ENCODE data around the gene PABPC1L. TPM values are rescaled to one million over a fixed set of nuclear protein-coding genes. Genes with fewer than 3 reads are reported as not detected.

PABPC1L gene
- total and polyA plus RNA-seq, 2 of the 13 experiments (the other 11 are each of a cell fraction or from before 2014, with no cell fraction given) = 30.8 to 252 TPM

DNA sequence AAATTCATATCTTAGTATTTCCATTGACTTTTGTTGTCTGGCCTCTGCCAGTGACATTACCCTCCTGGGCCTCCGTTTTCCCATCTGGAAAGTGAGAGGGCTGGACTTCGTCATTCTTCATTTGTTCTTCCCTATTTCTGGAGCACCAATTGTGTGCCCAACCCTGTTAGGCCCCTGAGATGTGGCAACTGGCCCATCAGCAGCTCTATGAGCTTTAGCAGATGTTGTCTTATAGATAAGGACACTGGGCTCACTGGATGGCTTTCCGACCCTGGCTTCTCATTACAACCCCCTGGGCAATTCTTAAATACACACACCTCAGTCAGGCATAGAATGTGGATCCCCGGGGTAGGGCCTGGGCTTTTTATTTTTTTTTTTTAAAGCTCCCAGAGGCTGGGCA is 14.7 kb downstream of the PABPC1L start (continued):
- TF ChIP-seq PAWR (CRISPR knock-in tag; IDR thresholded peaks at IDR 0.05; ENCODE audit: borderline replicate concordance) = no peak
- TF ChIP-seq NFIC (IDR thresholded peaks at IDR 0.05; ENCODE audit: low read length) = no peak
- no peak for TF ChIP-seq ZNF503 (CRISPR knock-in tag; IDR thresholded peaks at IDR 0.05)
- TF ChIP-seq FOXA3 (CRISPR knock-in tag; IDR thresholded peaks at IDR 0.05) = no peak

DNA sequence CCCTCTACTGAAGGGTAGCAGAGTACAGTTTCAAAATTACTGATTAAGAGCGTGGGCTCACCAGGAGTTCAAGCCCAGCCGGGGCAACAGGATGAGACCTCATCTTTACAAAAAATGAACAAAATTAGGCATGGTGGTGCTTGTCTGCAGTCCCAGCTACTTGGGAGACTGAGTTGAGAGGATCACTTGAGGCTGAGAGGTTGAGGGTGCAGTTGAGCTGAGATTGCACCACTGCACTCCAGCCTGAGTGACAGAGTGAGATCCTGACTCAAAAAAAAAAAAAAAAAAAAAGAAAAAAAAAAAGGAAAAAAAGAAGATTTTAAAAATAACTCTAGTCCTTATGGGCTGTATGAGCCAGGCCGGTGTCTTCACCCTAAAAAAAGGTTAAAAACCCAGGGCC is 18.7 kb downstream of the PABPC1L start:
- BruUV-seq (replicated peaks) = no TSS peak
- Histone ChIP-seq H3K4me3 (replicated peaks in 1 of 3; ENCODE audit: insufficient read depth in 1 of 3, low read depth in 2 of 3, low read length in 3 of 3) (no peak overlapping the region), H3K9me3 (ENCODE audit: low read length) (no peaks in the 10 kb centered on the region), H3K79me2 (ENCODE audit: insufficient read depth, low read length) (no peaks in the 10 kb centered on the region), H3K4me1 (ENCODE audit: insufficient read depth, low read length) (no peaks in the 10 kb centered on the region), H3K27ac (ENCODE audit: extremely low read length, insufficient read depth, low read length) (no peak overlapping the region), H3K9ac (ENCODE audit: insufficient read depth, low read depth, low read length) (no peak overlapping the region), H2AFZ (ENCODE audit: low read length) (no peak overlapping the region), H3K36me3 (replicated peaks in 1 of 2; ENCODE audit: control insufficient read depth in 1 of 2, insufficient read depth in 2 of 2, low read length in 2 of 2) (peaks cover 33 to 63% of the 10 kb centered on the region in 2 experiments), H4K20me1 (ENCODE audit: insufficient read depth, low read length) (no peaks in the 10 kb centered on the region), H3K27me3 (ENCODE audit: control insufficient read depth in 1 of 2, insufficient read depth in 2 of 2, low read length in 2 of 2) (no peaks in the 10 kb centered on the region), H3K4me2 (ENCODE audit: low read depth, low read length) (no peak overlapping the region)
- POLR2A ChIA-PET = no interaction called here
- ATAC-seq (no peak), FAIRE-seq (no peak), DNase-seq (ENCODE audit: low spot score) (no peak)
- WGBS (ENCODE audit: low lambda C conversion rate) = 80% methylated on average over 3 of the region's 3 CpGs
- CTCF ChIA-PET (ENCODE audit: low intra/inter-chr PET ratio, low total read pairs) = no interaction called here
- intact Hi-C loops (cut with micrococcal nuclease; ENCODE audit: unreplicated experiment) = no loop called here
- in situ Hi-C loops (cut with HindIII; ENCODE audit: extremely low pct_ligation_motif_present, low pct_unique_long_range_greater_than_20kb) = no loop called here
- TF ChIP-seq TSC22D2 (CRISPR knock-in tag; IDR thresholded peaks at IDR 0.05; ENCODE audit: borderline replicate concordance) = no peak
- TF ChIP-seq ARNT (IDR thresholded peaks at IDR 0.05) = no peak
- no peak for TF ChIP-seq AGO1 (IDR thresholded peaks at IDR 0.05; ENCODE audit: low read depth, low read length, poor library complexity, severe bottlenecking)
- no peak for TF ChIP-seq ZNF652 (CRISPR knock-in tag; IDR thresholded peaks at IDR 0.05; ENCODE audit: borderline replicate concordance, low read depth)
- no peak for TF ChIP-seq ZMYM3 (CRISPR knock-in tag; IDR thresholded peaks at IDR 0.05)
- TF ChIP-seq, protein P1, sequence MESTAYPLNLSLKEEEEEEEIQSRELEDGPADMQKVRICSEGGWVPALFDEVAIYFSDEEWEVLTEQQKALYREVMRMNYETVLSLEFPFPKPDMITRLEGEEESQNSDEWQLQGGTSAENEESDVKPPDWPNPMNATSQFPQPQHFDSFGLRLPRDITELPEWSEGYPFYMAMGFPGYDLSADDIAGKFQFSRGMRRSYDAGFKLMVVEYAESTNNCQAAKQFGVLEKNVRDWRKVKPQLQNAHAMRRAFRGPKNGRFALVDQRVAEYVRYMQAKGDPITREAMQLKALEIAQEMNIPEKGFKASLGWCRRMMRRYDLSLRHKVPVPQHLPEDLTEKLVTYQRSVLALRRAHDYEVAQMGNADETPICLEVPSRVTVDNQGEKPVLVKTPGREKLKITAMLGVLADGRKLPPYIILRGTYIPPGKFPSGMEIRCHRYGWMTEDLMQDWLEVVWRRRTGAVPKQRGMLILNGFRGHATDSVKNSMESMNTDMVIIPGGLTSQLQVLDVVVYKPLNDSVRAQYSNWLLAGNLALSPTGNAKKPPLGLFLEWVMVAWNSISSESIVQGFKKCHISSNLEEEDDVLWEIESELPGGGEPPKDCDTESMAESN (CRISPR knock-in tag; conservative IDR thresholded peaks at IDR 0.05) = no peak
- TF ChIP-seq ZNF503 (CRISPR knock-in tag; IDR thresholded peaks at IDR 0.05) = no peak
- TF ChIP-seq NR2F6 (IDR thresholded peaks at IDR 0.05) = no peak
- no peak for TF ChIP-seq NR2F6 (CRISPR knock-in tag; IDR thresholded peaks at IDR 0.05)
- TF ChIP-seq ZNF235 (CRISPR knock-in tag; IDR thresholded peaks at IDR 0.05; ENCODE audit: borderline replicate concordance) = no peak
- TF ChIP-seq, protein P2, sequence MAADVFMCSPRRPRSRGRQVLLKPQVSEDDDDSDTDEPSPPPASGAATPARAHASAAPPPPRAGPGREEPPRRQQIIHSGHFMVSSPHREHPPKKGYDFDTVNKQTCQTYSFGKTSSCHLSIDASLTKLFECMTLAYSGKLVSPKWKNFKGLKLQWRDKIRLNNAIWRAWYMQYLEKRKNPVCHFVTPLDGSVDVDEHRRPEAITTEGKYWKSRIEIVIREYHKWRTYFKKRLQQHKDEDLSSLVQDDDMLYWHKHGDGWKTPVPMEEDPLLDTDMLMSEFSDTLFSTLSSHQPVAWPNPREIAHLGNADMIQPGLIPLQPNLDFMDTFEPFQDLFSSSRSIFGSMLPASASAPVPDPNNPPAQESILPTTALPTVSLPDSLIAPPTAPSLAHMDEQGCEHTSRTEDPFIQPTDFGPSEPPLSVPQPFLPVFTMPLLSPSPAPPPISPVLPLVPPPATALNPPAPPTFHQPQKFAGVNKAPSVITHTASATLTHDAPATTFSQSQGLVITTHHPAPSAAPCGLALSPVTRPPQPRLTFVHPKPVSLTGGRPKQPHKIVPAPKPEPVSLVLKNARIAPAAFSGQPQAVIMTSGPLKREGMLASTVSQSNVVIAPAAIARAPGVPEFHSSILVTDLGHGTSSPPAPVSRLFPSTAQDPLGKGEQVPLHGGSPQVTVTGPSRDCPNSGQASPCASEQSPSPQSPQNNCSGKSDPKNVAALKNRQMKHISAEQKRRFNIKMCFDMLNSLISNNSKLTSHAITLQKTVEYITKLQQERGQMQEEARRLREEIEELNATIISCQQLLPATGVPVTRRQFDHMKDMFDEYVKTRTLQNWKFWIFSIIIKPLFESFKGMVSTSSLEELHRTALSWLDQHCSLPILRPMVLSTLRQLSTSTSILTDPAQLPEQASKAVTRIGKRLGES (CRISPR knock-in tag; IDR thresholded peaks at IDR 0.05; ENCODE audit: borderline replicate concordance) = no peak
- no peak for TF ChIP-seq ATRX (CRISPR knock-in tag; IDR thresholded peaks at IDR 0.05; ENCODE audit: borderline replicate concordance)
- no peak for TF ChIP-seq NONO (IDR thresholded peaks at IDR 0.05)
- no peak for TF ChIP-seq NONO (CRISPR knock-in tag; conservative IDR thresholded peaks at IDR 0.05)

Data from HepG2 (cell line).